Stimulated activated CD4-positive, alpha-beta T cell treated with anti-CD3 and anti-CD28 coated beads, Interleukin-4, amount 100 ng/mL, for 1 hour (primary cell): Measurements from ENCODE around the gene AP5S1.
"Not testable (repeated sequence)": the region's sequence is repeated elsewhere in the genome, so short reads cannot be mapped to it uniquely, and the experiment has no call there.

ENCODE experiments used
- DNase-seq: peaks from one replicate; pipeline ENCODE4 v3.0.0-alpha.2; 2020

AP5S1 gene

GRCh38 chr20:3820048-3820900 lies at the start of gene AP5S1:
Gene AP5S1, plus strand, starts transcription at chr20:3820547. Its CDS starts 1,571 bp downstream, at chr20:3822118.
- DNase-seq = peak; percentile 85

GRCh38 chr20:3771552-3772058 lies 48.7 kb upstream of the AP5S1 start:
- DNase-seq = no peak

GRCh38 chr20:3775457-3776108 lies 44.8 kb upstream of the AP5S1 start:
- DNase-seq = no peak

GRCh38 chr20:3777381-3777715 lies 43.0 kb upstream of the AP5S1 start:
- no peak for DNase-seq

- peak; percentile 55 for DNase-seq
Observed at GRCh38 chr20:3777716-3778629, 42.4 kb upstream of the AP5S1 start.

- no peak for DNase-seq
Observed at GRCh38 chr20:3778976-3779375, 41.4 kb upstream of the AP5S1 start.

- DNase-seq = no peak
Observed at GRCh38 chr20:3781153-3781910, 39.0 kb upstream of the AP5S1 start, which contains the start of gene SPEF1. Gene SPEF1, minus strand, starts transcription at chr20:3781448. Its CDS starts 161 bp downstream, at chr20:3781287.

- no peak for DNase-seq
Observed at GRCh38 chr20:3782597-3782996, 37.8 kb upstream of the AP5S1 start.

- no peak for DNase-seq
Observed at GRCh38 chr20:3783068-3783489, 37.3 kb upstream of the AP5S1 start.

GRCh38 chr20:3783511-3784195 lies 36.7 kb upstream of the AP5S1 start:
- no peak for DNase-seq

GRCh38 chr20:3784216-3784853 lies 36.0 kb upstream of the AP5S1 start:
- no peak for DNase-seq

- no peak for DNase-seq
Observed at GRCh38 chr20:3784863-3785239, 35.5 kb upstream of the AP5S1 start.

- DNase-seq = no peak
Observed at GRCh38 chr20:3785240-3786125, 34.9 kb upstream of the AP5S1 start.

- peak; percentile 41 for DNase-seq
Observed at GRCh38 chr20:3786126-3786484, 34.2 kb upstream of the AP5S1 start.

- peak; percentile 92 for DNase-seq
Observed at GRCh38 chr20:3786665-3787323, 33.6 kb upstream of the AP5S1 start, which contains the start of gene CENPB. Gene CENPB, minus strand, starts transcription at chr20:3786740. Its CDS starts 257 bp downstream, at chr20:3786483.

GRCh38 chr20:3787324-3788014 lies 32.9 kb upstream of the AP5S1 start:
- DNase-seq = no peak

GRCh38 chr20:3788685-3789155 lies 31.6 kb upstream of the AP5S1 start:
- DNase-seq = no peak

- not testable (repeated sequence) for DNase-seq
Observed at GRCh38 chr20:3789201-3789600, 31.1 kb upstream of the AP5S1 start.

- DNase-seq = not testable (repeated sequence)
Observed at GRCh38 chr20:3794168-3794567, 26.2 kb upstream of the AP5S1 start.
